Osteocyte (in vitro differentiated cells): ENCODE results near the gene CUZD1. TPM values are rescaled to one million over a fixed set of nuclear protein-coding genes. Genes with fewer than 3 reads are reported as not detected.

Experiments used
- DNase-seq: peaks from one replicate; pipeline ENCODE4 v3.0.0; 2021; ENCODE audit warnings: mixed read lengths; ENCODE audit not compliant: unreplicated experiment; ENCODE audit errors: extremely low spot score
- H3K27ac Mint-ChIP-seq: one replicate; pipeline ENCODE4 v1.8.0; 2021; ENCODE audit warnings: mild to moderate bottlenecking, mixed read lengths; ENCODE audit not compliant: unreplicated experiment
- H3K27me3 Mint-ChIP-seq: one replicate; pipeline ENCODE4 v1.8.0; 2021; ENCODE audit warnings: mixed read lengths; ENCODE audit not compliant: unreplicated experiment
- H3K36me3 Mint-ChIP-seq: one replicate; pipeline ENCODE4 v1.8.0; 2021; ENCODE audit warnings: mixed read lengths; ENCODE audit not compliant: unreplicated experiment
- H3K4me1 Mint-ChIP-seq: one replicate; pipeline ENCODE4 v1.8.0; 2021; ENCODE audit warnings: mixed read lengths; ENCODE audit not compliant: unreplicated experiment
- H3K4me3 Mint-ChIP-seq: one replicate; pipeline ENCODE4 v1.8.0; 2021; ENCODE audit warnings: mild to moderate bottlenecking, moderate library complexity, mixed read lengths; ENCODE audit not compliant: unreplicated experiment
- H3K9me3 Mint-ChIP-seq: one replicate; pipeline ENCODE4 v1.8.0; 2021; ENCODE audit warnings: mixed read lengths; ENCODE audit not compliant: unreplicated experiment
- total RNA-seq: library from RNA; stranded (reverse); gene quantifications from 2 replicates; pipeline ENCODE4 v1.2.1, GENCODE V29; 2021
- TF ChIP-seq, protein P1 (sequence below): fragments of 200-600 bp; sonication (generic); IDR thresholded peaks from 2 replicates; pipeline ENCODE4 v1.5.0; 2021; ENCODE audit warnings: antibody characterized with exemption, mild to moderate bottlenecking, moderate library complexity

CUZD1 gene
- total RNA-seq, 1 donor from 2014 or later: 0.30 TPM

DNA sequence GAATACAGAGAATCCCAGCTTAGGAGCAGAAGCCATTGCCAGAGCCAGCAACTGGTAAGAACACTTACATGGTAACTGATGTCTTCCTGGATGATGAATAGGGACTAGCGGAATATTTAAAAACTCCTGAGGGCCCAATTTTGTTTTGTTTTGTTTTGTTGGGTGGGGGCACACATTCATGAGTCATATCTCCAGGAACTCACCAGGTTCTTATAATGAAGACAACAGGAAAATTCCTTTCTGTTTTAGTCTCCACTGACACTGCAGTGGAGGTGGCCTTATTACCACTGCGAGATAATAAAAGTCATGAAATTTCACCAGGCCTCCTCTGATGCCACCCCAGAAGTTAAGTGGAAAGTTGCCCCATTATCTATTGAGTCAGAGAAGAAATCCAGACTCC lies 6.6 kb upstream of the CUZD1 start:
- TF ChIP-seq, protein P1, sequence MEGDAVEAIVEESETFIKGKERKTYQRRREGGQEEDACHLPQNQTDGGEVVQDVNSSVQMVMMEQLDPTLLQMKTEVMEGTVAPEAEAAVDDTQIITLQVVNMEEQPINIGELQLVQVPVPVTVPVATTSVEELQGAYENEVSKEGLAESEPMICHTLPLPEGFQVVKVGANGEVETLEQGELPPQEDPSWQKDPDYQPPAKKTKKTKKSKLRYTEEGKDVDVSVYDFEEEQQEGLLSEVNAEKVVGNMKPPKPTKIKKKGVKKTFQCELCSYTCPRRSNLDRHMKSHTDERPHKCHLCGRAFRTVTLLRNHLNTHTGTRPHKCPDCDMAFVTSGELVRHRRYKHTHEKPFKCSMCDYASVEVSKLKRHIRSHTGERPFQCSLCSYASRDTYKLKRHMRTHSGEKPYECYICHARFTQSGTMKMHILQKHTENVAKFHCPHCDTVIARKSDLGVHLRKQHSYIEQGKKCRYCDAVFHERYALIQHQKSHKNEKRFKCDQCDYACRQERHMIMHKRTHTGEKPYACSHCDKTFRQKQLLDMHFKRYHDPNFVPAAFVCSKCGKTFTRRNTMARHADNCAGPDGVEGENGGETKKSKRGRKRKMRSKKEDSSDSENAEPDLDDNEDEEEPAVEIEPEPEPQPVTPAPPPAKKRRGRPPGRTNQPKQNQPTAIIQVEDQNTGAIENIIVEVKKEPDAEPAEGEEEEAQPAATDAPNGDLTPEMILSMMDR: no peak

DNA sequence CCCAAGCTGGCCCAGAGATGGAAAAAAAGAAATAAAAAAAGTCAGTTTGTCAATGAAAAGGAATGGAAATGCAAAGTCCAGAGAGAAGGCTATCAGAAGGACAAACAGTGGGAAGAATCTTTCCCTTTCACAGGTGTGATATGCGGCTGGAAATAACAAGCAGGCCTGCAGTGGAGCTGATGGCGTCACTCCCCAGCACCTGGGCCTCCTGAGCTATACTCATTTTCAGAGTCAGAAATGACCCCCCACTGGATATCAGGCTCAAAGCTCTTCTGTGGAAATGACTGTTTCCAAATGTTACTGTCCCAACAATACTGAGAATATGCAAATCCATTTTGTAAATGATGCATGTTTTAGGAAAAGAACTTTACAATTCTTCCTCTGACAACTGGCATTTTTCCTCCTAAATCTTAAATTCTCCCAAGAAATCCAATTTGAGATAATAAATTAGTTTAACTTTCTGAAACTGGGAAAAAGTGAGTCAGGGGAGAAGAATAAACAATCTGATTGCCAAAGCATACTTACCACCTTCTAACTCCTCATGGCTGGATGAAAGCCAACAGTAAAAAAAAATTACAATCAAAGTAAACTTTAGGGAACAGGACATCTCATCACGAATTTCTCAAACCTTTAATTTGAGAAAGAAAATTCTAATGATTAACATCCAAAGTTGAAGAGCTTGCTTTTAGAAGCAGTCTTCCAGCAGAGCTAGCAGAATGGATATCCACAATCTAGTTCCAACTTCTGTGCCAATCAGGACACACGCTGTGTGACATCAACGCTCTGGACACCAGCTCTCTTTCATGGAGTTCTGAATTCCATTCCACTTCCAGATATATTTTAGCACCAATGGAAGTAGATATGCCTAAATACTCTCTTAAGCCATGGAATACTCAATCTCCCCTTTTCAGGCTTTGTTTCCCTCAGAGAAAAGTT lies 5.3 kb upstream of the CUZD1 start:
- Mint-ChIP-seq H3K4me3 (no peak overlapping the region), H3K36me3 (no peaks in the 10 kb centered on the region), H3K9me3 (peaks cover 6% of the 10 kb centered on the region), H3K4me1 (peaks cover 63% of the 10 kb centered on the region), H3K27ac (peak overlapping the region; percentile 81), H3K27me3 (no peaks in the 10 kb centered on the region)
- no peak for DNase-seq
- TF ChIP-seq, protein P1: no peak

More for the DNA sequence above, 6.6 kb upstream of the CUZD1 start:
- H3K36me3 Mint-ChIP-seq: no peaks in the 10 kb centered on the region
- H3K27me3 Mint-ChIP-seq: no peaks in the 10 kb centered on the region
- H3K4me1 Mint-ChIP-seq: peaks cover 63% of the 10 kb centered on the region
- H3K4me3 Mint-ChIP-seq: no peak overlapping the region
- peaks cover 6% of the 10 kb centered on the region for H3K9me3 Mint-ChIP-seq
- no peak for DNase-seq
- H3K27ac Mint-ChIP-seq: peak overlapping the region; percentile 81

DNA sequence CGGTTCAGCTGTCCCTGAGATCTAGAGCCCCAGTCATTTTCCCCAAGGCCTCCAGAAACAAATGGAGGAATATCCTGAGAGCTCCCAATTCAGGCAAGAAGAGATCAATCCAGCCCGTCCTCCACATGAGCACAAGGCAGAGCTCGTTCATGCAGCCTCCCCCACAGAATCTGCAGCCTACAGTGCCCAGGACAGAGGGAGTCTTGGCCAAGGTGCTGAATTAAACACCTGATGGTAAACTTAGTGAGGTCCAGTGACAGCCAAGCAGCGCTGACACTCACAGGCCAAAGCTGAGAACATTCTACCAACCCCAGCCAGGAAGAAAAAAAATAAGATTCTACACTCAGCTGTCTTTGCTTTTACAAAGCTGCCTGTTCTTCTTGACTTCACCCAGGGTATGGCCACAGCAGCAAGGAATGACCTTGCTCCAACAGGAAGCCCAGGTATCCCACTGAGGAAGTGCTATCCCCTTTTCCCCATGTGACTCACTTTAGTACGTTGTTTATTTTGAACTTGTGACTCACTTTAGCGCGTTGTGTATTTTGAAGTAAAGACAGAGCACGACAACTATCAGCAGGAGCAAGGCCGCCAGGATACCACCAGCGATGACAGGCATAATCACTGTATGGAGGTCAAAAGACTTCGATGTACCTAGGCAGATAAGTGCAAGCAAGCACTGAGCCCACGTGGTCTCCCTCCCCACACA lies 4.4 kb upstream of the CUZD1 start:
- no peaks in the 10 kb centered on the region for H3K36me3 Mint-ChIP-seq
- TF ChIP-seq, protein P1: no peak
- peak overlapping the region; percentile 81 for H3K27ac Mint-ChIP-seq
- no peak for DNase-seq
- H3K4me3 Mint-ChIP-seq: no peak overlapping the region
- peaks cover 60% of the 10 kb centered on the region for H3K4me1 Mint-ChIP-seq
- peaks cover 6% of the 10 kb centered on the region for H3K9me3 Mint-ChIP-seq
- H3K27me3 Mint-ChIP-seq: no peaks in the 10 kb centered on the region

DNA sequence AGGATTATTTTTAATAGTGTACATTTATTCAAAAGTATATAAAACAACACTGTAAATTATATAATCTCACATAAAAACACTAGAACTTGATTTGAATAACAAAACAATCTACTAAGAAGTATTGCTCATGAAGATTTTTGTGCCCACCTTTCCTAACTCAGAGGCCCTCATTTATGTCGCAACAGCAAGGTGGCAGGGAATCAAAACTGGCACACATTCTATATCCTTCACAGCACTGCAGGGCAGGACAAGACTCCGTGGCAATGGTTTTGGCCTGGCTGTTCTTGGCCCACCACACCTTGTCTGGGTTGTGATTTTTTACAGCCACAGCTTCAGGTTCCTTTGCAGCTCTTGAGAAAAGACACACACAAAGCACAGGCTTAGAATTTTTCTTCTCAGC lies 3.4 kb upstream of the CUZD1 start:
- Mint-ChIP-seq H3K36me3 (no peaks in the 10 kb centered on the region), H3K9me3 (peaks cover 6% of the 10 kb centered on the region), H3K27ac (no peak overlapping the region), H3K27me3 (no peaks in the 10 kb centered on the region), H3K4me3 (no peak overlapping the region), H3K4me1 (peaks cover 51% of the 10 kb centered on the region)
- TF ChIP-seq, protein P1: no peak
- no peak for DNase-seq
